Keratinocyte (primary cell): Measurements from ENCODE around the gene TPM4.

Source experiments
- CTCF ChIP-seq, 3 experiments: IDR thresholded peaks in 1 of 3; conservative IDR thresholded peaks in 1 of 3; optimal IDR thresholded peaks in 1 of 3; 2 replicates in 2 of 3; 3 replicates in 1 of 3; pipeline versions ENCODE3 to v1.5.1; 2011; ENCODE audit warnings: low read length in 3 of 3, mild to moderate bottlenecking in 3 of 3, moderate library complexity in 2 of 3, control low read depth in 1 of 3, inconsistent platforms in 1 of 3; ENCODE audit not compliant: insufficient read depth in 2 of 3; ENCODE audit errors: extremely low read depth in 1 of 3
- EZH2 ChIP-seq: IDR thresholded peaks from one replicate; pipeline ENCODE4 v1.6.1; 2012; ENCODE audit warnings: inconsistent platforms, mild to moderate bottlenecking, low read length, moderate library complexity

- TF ChIP-seq EZH2: no peak
- TF ChIP-seq CTCF (optimal IDR thresholded peaks at IDR 0.05 in 1 of 3, IDR thresholded peaks at IDR 0.05 in 1 of 3, conservative IDR thresholded peaks at IDR 0.05 in 1 of 3; ENCODE audit: extremely low read depth in 1 of 3, insufficient read depth in 2 of 3, low read length in 3 of 3): no peak
These were observed 38.7 kb upstream of the TPM4 start for GRCh38 chr19:16037424-16038195.
